Measurements from ENCODE around the gene FMN1.
A peak's percentile ranks its signal among the peaks of the same experiment; 100 is the strongest.
"Not testable (repeated sequence)": the region's sequence is repeated elsewhere in the genome, so short reads cannot be mapped to it uniquely, and the experiment has no call there.

Gene FMN1

GRCh38 chr15:33086500-33087121, 107.9 kb downstream of the FMN1 start:
- DNase-seq (ENCODE audit: low spot score in 2 of 2) = no peak
- Mint-ChIP-seq H3K9me3 (no peaks in the 10 kb centered on the region), H3K27ac (no peak overlapping the region), H3K4me1 (no peaks in the 10 kb centered on the region), H3K4me3 (no peak overlapping the region), H3K36me3 (no peaks in the 10 kb centered on the region)
- peak; percentile 55 for ATAC-seq

GRCh38 chr15:33084661-33085060, 109.9 kb downstream of the FMN1 start:
- no peaks in the 10 kb centered on the region for H3K4me1 Mint-ChIP-seq
- H3K4me3 Mint-ChIP-seq = no peak overlapping the region
- DNase-seq (ENCODE audit: low spot score in 2 of 2) (no peak), ATAC-seq (no peak)
- no peaks in the 10 kb centered on the region for H3K9me3 Mint-ChIP-seq
- H3K36me3 Mint-ChIP-seq = no peaks in the 10 kb centered on the region
- no peak overlapping the region for H3K27ac Mint-ChIP-seq

- Mint-ChIP-seq H3K36me3 (no peaks in the 10 kb centered on the region), H3K4me1 (no peaks in the 10 kb centered on the region), H3K27ac (no peak overlapping the region), H3K9me3 (no peaks in the 10 kb centered on the region), H3K4me3 (no peak overlapping the region)
- ATAC-seq (no peak), DNase-seq (ENCODE audit: low spot score in 2 of 2) (no peak)
These were observed 111.1 kb downstream of the FMN1 start for GRCh38 chr15:33083232-33084081.

- ATAC-seq = no peak
- H3K9me3 Mint-ChIP-seq = no peaks in the 10 kb centered on the region
- H3K4me1 Mint-ChIP-seq = no peaks in the 10 kb centered on the region
- no peak overlapping the region for H3K4me3 Mint-ChIP-seq
- H3K27ac Mint-ChIP-seq = no peak overlapping the region
- H3K36me3 Mint-ChIP-seq = no peaks in the 10 kb centered on the region
- DNase-seq (ENCODE audit: low spot score in 2 of 2) = no peak
These were observed 114.5 kb downstream of the FMN1 start for GRCh38 chr15:33080006-33080405.

- Mint-ChIP-seq H3K4me1 (no peaks in the 10 kb centered on the region), H3K27ac (no peak overlapping the region), H3K4me3 (no peak overlapping the region), H3K9me3 (no peaks in the 10 kb centered on the region), H3K36me3 (no peaks in the 10 kb centered on the region)
- ATAC-seq (no peak), DNase-seq (ENCODE audit: low spot score in 2 of 2) (no peak)
These were observed 115.9 kb downstream of the FMN1 start for GRCh38 chr15:33078607-33079006.

- H3K9me3 Mint-ChIP-seq = no peaks in the 10 kb centered on the region
- H3K4me1 Mint-ChIP-seq = no peaks in the 10 kb centered on the region
- no peaks in the 10 kb centered on the region for H3K36me3 Mint-ChIP-seq
These were observed 117.6 kb downstream of the FMN1 start for GRCh38 chr15:33076937-33077336.

GRCh38 chr15:33074942-33075341, 119.6 kb downstream of the FMN1 start:
- ATAC-seq = no peak
- no peaks in the 10 kb centered on the region for H3K36me3 Mint-ChIP-seq
- no peaks in the 10 kb centered on the region for H3K4me1 Mint-ChIP-seq
- DNase-seq (ENCODE audit: low spot score in 2 of 2) = no peak
- no peaks in the 10 kb centered on the region for H3K9me3 Mint-ChIP-seq
- H3K27ac Mint-ChIP-seq = no peak overlapping the region
- H3K4me3 Mint-ChIP-seq = no peak overlapping the region

More at GRCh38 chr15:33076937-33077336, 117.6 kb downstream of the FMN1 start:
- no peak overlapping the region for H3K4me3 Mint-ChIP-seq
- no peak overlapping the region for H3K27ac Mint-ChIP-seq
- ATAC-seq (no peak), DNase-seq (ENCODE audit: low spot score in 2 of 2) (no peak)

GRCh38 chr15:33074212-33074611, 120.3 kb downstream of the FMN1 start:
- DNase-seq (ENCODE audit: low spot score in 2 of 2) = no peak
- H3K4me3 Mint-ChIP-seq = no peak overlapping the region
- H3K27ac Mint-ChIP-seq = no peak overlapping the region
- H3K9me3 Mint-ChIP-seq = no peaks in the 10 kb centered on the region
- no peaks in the 10 kb centered on the region for H3K36me3 Mint-ChIP-seq
- ATAC-seq = no peak
- no peaks in the 10 kb centered on the region for H3K4me1 Mint-ChIP-seq

GRCh38 chr15:33071451-33071850, 123.1 kb downstream of the FMN1 start:
- Mint-ChIP-seq H3K27ac (no peak overlapping the region), H3K36me3 (no peaks in the 10 kb centered on the region), H3K9me3 (no peaks in the 10 kb centered on the region), H3K4me1 (peaks cover 5% of the 10 kb centered on the region), H3K4me3 (no peak overlapping the region)
- DNase-seq (ENCODE audit: low spot score in 2 of 2) (no peak), ATAC-seq (no peak)

- H3K4me1 Mint-ChIP-seq; H3K27ac Mint-ChIP-seq; DNase-seq (ENCODE audit: low spot score in 2 of 2); H3K4me3 Mint-ChIP-seq; H3K9me3 Mint-ChIP-seq; H3K36me3 Mint-ChIP-seq; ATAC-seq: not testable (repeated sequence)
These were observed 124.6 kb downstream of the FMN1 start for GRCh38 chr15:33069903-33070302.

GRCh38 chr15:33069161-33069560, 125.4 kb downstream of the FMN1 start:
- no peak for ATAC-seq
- peaks cover 5% of the 10 kb centered on the region for H3K4me1 Mint-ChIP-seq
- no peak overlapping the region for H3K4me3 Mint-ChIP-seq
- no peaks in the 10 kb centered on the region for H3K9me3 Mint-ChIP-seq
- H3K27ac Mint-ChIP-seq = no peak overlapping the region
- DNase-seq (ENCODE audit: low spot score in 2 of 2) = no peak
- H3K36me3 Mint-ChIP-seq = no peaks in the 10 kb centered on the region

- no peaks in the 10 kb centered on the region for H3K36me3 Mint-ChIP-seq
- H3K9me3 Mint-ChIP-seq = no peaks in the 10 kb centered on the region
- DNase-seq (ENCODE audit: low spot score in 2 of 2) (no peak), ATAC-seq (no peak)
- H3K4me3 Mint-ChIP-seq = no peak overlapping the region
- no peak overlapping the region for H3K27ac Mint-ChIP-seq
- peaks cover 5% of the 10 kb centered on the region for H3K4me1 Mint-ChIP-seq
These were observed 126.0 kb downstream of the FMN1 start for GRCh38 chr15:33068511-33068990.

- no peak for DNase-seq (ENCODE audit: low spot score in 2 of 2)
- Mint-ChIP-seq H3K4me3 (peak overlapping the region; percentile 6), H3K9me3 (no peaks in the 10 kb centered on the region), H3K4me1 (peaks cover 5% of the 10 kb centered on the region), H3K27ac (no peak overlapping the region), H3K36me3 (no peaks in the 10 kb centered on the region)
- no peak for ATAC-seq
These were observed 126.5 kb downstream of the FMN1 start for GRCh38 chr15:33068007-33068481.

GRCh38 chr15:33067456-33067855, 127.1 kb downstream of the FMN1 start:
- H3K27ac Mint-ChIP-seq = no peak overlapping the region
- ATAC-seq = no peak

GRCh38 chr15:33066584-33066983, 127.9 kb downstream of the FMN1 start:
- Mint-ChIP-seq H3K36me3 (no peaks in the 10 kb centered on the region), H3K4me1 (peaks cover 5% of the 10 kb centered on the region), H3K27ac (no peak overlapping the region), H3K9me3 (no peaks in the 10 kb centered on the region), H3K4me3 (no peak overlapping the region)
- ATAC-seq (no peak), DNase-seq (ENCODE audit: low spot score in 2 of 2) (no peak)

More at GRCh38 chr15:33067456-33067855, 127.1 kb downstream of the FMN1 start:
- no peak for DNase-seq (ENCODE audit: low spot score in 2 of 2)
- no peak overlapping the region for H3K4me3 Mint-ChIP-seq
- H3K36me3 Mint-ChIP-seq = no peaks in the 10 kb centered on the region
- H3K4me1 Mint-ChIP-seq = peaks cover 5% of the 10 kb centered on the region
- no peaks in the 10 kb centered on the region for H3K9me3 Mint-ChIP-seq

GRCh38 chr15:33064878-33065277, 129.6 kb downstream of the FMN1 start:
- no peak overlapping the region for H3K27ac Mint-ChIP-seq
- ATAC-seq = no peak
- no peaks in the 10 kb centered on the region for H3K9me3 Mint-ChIP-seq
- H3K4me1 Mint-ChIP-seq = peaks cover 5% of the 10 kb centered on the region
- H3K4me3 Mint-ChIP-seq = no peak overlapping the region
- H3K36me3 Mint-ChIP-seq = no peaks in the 10 kb centered on the region
- DNase-seq (ENCODE audit: low spot score in 2 of 2) = no peak

Measured in stimulated activated effector memory CD8-positive, alpha-beta T cell treated with anti-CD3 and anti-CD28 coated beads, Interleukin-12 subunit alpha, Interleukin-12 subunit beta, amount 100 ng/mL, for 72 hours (primary cell).